CD4-positive, alpha-beta T cell (primary cell): ENCODE measurements around the gene LPAR3. TPM values are rescaled to one million over a fixed set of nuclear protein-coding genes. Genes with fewer than 3 reads are reported as not detected.

ENCODE experiments used
- ATAC-seq: fragments of 200-7000 bp; cut with Tn5 transposase; one replicate; pipeline ENCODE4 v1.10.0; 2022; ENCODE audit warnings: mild to moderate bottlenecking; ENCODE audit not compliant: poor library complexity
- CTCF ChIA-PET: fragments of 350-600 bp; sonication (Branson Sonifier 250); formaldehyde crosslinking; loops from one replicate; lab custom pipeline; 2021; ENCODE audit warnings: antibody characterized with exemption, inconsistent platforms; lab: Charles Lee
- POLR2A ChIA-PET: fragments of 350-600 bp; sonication (Branson Sonifier 250); formaldehyde crosslinking; loops from one replicate; lab custom pipeline; 2021; ENCODE audit warnings: antibody characterized with exemption, inconsistent platforms; lab: Charles Lee
- DNase-seq, 14 experiments: peaks; one replicate each; pipeline ENCODE4 v3.0.0-alpha.2; 2013 to 2020; ENCODE audit warnings: mixed read lengths in 2 of 14
- H3K27ac ChIP-seq, 2 donors: one replicate each; pipeline versions ENCODE4 v1.5.1 to v1.7.0; 2013; ENCODE audit warnings: low read length in 2 of 2, low read depth in 1 of 2, mild to moderate bottlenecking in 1 of 2
- H3K27me3 ChIP-seq, 2 experiments: 1 replicate in 1 of 2; 2 replicates in 1 of 2; pipeline versions ENCODE4 v1.6.1 to v1.7.0; 2013; ENCODE audit warnings: low read length in 2 of 2, control low read depth in 1 of 2, mild to moderate bottlenecking in 1 of 2, moderate library complexity in 1 of 2; ENCODE audit not compliant: insufficient read depth in 2 of 2, control insufficient read depth in 1 of 2
- H3K36me3 ChIP-seq: one replicate; pipeline ENCODE4 v1.6.1; 2013; ENCODE audit warnings: low read length, control low read depth; ENCODE audit not compliant: insufficient read depth
- H3K4me1 ChIP-seq: one replicate; pipeline ENCODE4 v1.6.1; 2013; ENCODE audit warnings: low read length, control low read depth; ENCODE audit not compliant: insufficient read depth
- H3K4me3 ChIP-seq: one replicate; pipeline ENCODE4 v1.5.1; 2013; ENCODE audit warnings: mild to moderate bottlenecking, low read length, moderate library complexity
- H3K9me3 ChIP-seq, 2 experiments: 1 replicate in 1 of 2; 2 replicates in 1 of 2; pipeline versions ENCODE4 v1.6.1 to v1.7.0; 2013; ENCODE audit warnings: low read length in 2 of 2, mild to moderate bottlenecking in 2 of 2, control low read depth in 1 of 2, moderate library complexity in 1 of 2; ENCODE audit not compliant: control insufficient read depth in 1 of 2, insufficient read depth in 1 of 2
- H3K27ac Mint-ChIP-seq: one replicate; pipeline ENCODE4 v1.8.0; 2020; ENCODE audit warnings: mixed read lengths
- H3K27me3 Mint-ChIP-seq: one replicate; pipeline ENCODE4 v1.8.0; 2021; ENCODE audit warnings: mixed read lengths
- H3K36me3 Mint-ChIP-seq: one replicate; pipeline ENCODE4 v1.8.0; 2021; ENCODE audit warnings: low read depth, mixed read lengths
- H3K4me1 Mint-ChIP-seq: one replicate; pipeline ENCODE4 v1.8.0; 2021; ENCODE audit warnings: low read depth, mixed read lengths
- H3K4me3 Mint-ChIP-seq: one replicate; pipeline ENCODE4 v1.8.0; 2020; ENCODE audit warnings: mild to moderate bottlenecking, mixed read lengths
- H3K9me3 Mint-ChIP-seq: one replicate; pipeline ENCODE4 v1.8.0; 2020; ENCODE audit warnings: mixed read lengths
- CTCF ChIP-seq: fragments of 200-600 bp; IDR thresholded peaks from one replicate; pipeline ENCODE4 v1.8.0; 2022; ENCODE audit warnings: antibody characterized with exemption, mild to moderate bottlenecking
- intact Hi-C, 2 experiments: fragments of 100-400 bp; cut with DNase I in 1 of 2; cut with micrococcal nuclease in 1 of 2; formaldehyde crosslinking; loops; one replicate each; pipeline versions ENCODE4 v1.15.1 to v1.9.0; 2023 to 2025; cut with DNase I, micrococcal nuclease
- total RNA-seq, 174 experiments: library from RNA in 2 of 174; stranded (reverse) in 2 of 174; gene quantifications; one replicate each; pipeline ENCODE4 v1.2.3 and lab custom pipeline; 2021 to 2026

LPAR3 gene
- total RNA-seq, 2 experiments from 2014 or later: 0.25 to 0.87 TPM

- no peak for DNase-seq
- Mint-ChIP-seq H3K27ac (no peak overlapping the region), H3K27me3 (no peaks in the 10 kb centered on the region), H3K4me1 (no peaks in the 10 kb centered on the region), H3K36me3 (no peaks in the 10 kb centered on the region), H3K4me3 (no peak overlapping the region), H3K9me3 (no peaks in the 10 kb centered on the region)
- Histone ChIP-seq H3K4me3 (no peak overlapping the region), H3K27me3 (no peaks in the 10 kb centered on the region), H3K27ac (no peak overlapping the region), H3K4me1 (no peaks in the 10 kb centered on the region), H3K9me3 (no peaks in the 10 kb centered on the region), H3K36me3 (no peaks in the 10 kb centered on the region)
- TF ChIP-seq CTCF: no peak
- ATAC-seq: no peak
- intact Hi-C loops: no loop called here
- ChIA-PET CTCF (interaction anchor here (1.2 kb wide), 1 partner anchor 45 kb away, joined by 3 read pairs; no protein-coding TSS in a partner anchor), POLR2A (interaction anchor here (0.6 kb wide), 1 partner anchor 899 kb away, joined by 3 read pairs; no protein-coding TSS in a partner anchor)
These were observed 65.5 kb downstream of the LPAR3 start for GRCh38 chr1:84827555-84827954.

- Mint-ChIP-seq H3K4me1 (no peaks in the 10 kb centered on the region), H3K36me3 (no peaks in the 10 kb centered on the region), H3K27ac (no peak overlapping the region), H3K9me3 (no peaks in the 10 kb centered on the region), H3K27me3 (no peaks in the 10 kb centered on the region), H3K4me3 (no peak overlapping the region)
- Histone ChIP-seq H3K27ac (no peak overlapping the region), H3K4me1 (no peaks in the 10 kb centered on the region), H3K4me3 (no peak overlapping the region), H3K36me3 (no peaks in the 10 kb centered on the region), H3K9me3 (no peaks in the 10 kb centered on the region), H3K27me3 (no peaks in the 10 kb centered on the region)
- ATAC-seq (no peak), DNase-seq (no peak)
- TF ChIP-seq CTCF: no peak
- ChIA-PET CTCF (no interaction called here), POLR2A (no interaction called here)
- intact Hi-C loops: no loop called here
These were observed 67.8 kb downstream of the LPAR3 start for GRCh38 chr1:84825161-84825560.

- ATAC-seq: no peak
These were observed 69.0 kb downstream of the LPAR3 start for GRCh38 chr1:84823991-84824390.

More at GRCh38 chr1:84823991-84824390, 69.0 kb downstream of the LPAR3 start:
- Mint-ChIP-seq H3K27ac (no peak overlapping the region), H3K4me1 (peaks cover 10% of the 10 kb centered on the region), H3K36me3 (no peaks in the 10 kb centered on the region), H3K4me3 (no peak overlapping the region), H3K27me3 (no peaks in the 10 kb centered on the region), H3K9me3 (no peaks in the 10 kb centered on the region)
- Histone ChIP-seq H3K4me1 (no peaks in the 10 kb centered on the region), H3K9me3 (no peaks in the 10 kb centered on the region), H3K4me3 (no peak overlapping the region), H3K27me3 (no peaks in the 10 kb centered on the region), H3K27ac (no peak overlapping the region), H3K36me3 (no peaks in the 10 kb centered on the region)
- ChIA-PET CTCF (no interaction called here), POLR2A (no interaction called here)
- no peak for DNase-seq
- intact Hi-C loops: no loop called here
- no peak for TF ChIP-seq CTCF
